Renal pelvis (tissue), 4 donors: ENCODE results near the gene TRPM3. TPM values are rescaled to one million over a fixed set of nuclear protein-coding genes. Genes with fewer than 3 reads are reported as not detected.

Experiments used
- DNase-seq: peaks from one replicate; pipeline ENCODE4 v3.0.0-alpha.2; 2013
- polyA plus RNA-seq, 3 donors: library from polyadenylated mRNA; unstranded; fragments of 120-200 nt; gene quantifications; one replicate each; pipeline ENCODE4 v1.2.1, GENCODE V29; 2013; ENCODE audit not compliant: insufficient read length in 3 of 3

The TRPM3 gene
- polyA plus RNA-seq, 3 donors, result 11.2 to 17.9 (median 16.3) TPM

DNA sequence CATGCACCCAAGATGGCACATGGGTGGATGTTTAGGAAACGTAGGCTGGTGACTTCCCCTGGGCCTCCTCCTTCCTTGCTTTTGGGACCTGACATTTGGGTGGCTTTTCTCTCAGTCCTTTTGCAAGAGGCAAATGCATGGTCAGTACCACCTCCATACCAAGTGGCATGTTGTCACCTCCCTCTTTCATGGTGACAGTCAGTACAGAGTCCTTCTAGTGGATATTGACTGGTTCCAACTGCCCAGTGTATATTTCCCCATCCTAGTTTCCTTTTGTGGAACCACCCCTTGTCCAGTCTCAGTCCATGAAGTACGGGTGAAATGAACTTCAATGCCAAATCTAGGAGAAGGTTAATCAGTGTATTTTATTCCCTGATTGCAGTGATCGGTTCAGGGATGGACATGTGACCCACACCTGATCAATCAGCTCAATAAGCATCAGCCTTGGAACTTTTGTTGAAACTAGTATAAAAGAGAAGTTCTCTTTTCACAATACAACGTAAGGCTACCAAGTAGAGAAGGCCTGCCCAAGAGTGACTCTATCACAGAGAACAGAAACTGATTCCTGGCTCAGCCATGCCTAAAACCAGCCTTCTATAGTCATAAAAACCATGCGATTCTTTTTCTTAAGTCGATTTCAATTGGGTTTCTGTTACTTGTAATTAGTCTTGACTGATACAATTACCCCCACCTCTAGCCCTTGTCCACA lies 563.6 kb downstream of the TRPM3 start:
- no peak for DNase-seq

DNA sequence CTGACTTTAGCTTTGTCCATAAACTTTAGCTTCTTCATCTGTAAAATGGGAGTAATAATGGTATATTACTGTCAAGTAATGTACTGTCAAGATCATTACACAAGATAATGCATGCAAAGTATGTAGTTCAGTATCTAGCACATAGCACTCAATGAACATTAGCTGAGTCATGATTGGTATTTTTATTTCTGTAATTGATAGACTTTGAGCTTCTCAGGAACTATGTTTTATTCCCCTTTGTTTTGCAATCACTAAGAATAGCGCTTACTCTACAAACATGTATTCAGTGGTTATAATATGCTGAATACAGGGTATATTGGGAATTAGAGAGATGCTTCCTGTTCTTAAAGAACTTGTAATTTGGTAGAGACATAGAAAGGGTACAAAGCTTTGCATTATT lies 564.6 kb downstream of the TRPM3 start:
- no peak for DNase-seq

DNA sequence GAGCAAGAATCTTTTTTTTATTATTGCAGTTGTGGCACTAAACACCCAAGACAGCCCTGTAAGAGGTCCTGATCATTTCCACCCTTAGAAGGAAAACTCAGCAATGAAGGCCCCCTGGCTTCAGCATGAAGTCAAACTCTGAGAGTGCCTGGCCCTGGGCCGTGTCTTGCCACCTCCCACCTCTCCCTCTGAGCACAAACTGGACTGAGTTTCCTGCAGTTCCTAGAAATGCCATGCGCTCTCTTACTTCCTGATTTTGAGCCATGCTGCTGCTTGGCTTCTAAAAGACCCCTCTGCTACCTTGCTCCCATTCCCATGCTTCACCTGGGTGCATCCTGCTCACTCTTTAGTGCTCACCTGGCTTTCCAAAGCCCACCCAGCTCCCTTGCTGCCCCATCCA lies 566.5 kb downstream of the TRPM3 start:
- no peak for DNase-seq

DNA sequence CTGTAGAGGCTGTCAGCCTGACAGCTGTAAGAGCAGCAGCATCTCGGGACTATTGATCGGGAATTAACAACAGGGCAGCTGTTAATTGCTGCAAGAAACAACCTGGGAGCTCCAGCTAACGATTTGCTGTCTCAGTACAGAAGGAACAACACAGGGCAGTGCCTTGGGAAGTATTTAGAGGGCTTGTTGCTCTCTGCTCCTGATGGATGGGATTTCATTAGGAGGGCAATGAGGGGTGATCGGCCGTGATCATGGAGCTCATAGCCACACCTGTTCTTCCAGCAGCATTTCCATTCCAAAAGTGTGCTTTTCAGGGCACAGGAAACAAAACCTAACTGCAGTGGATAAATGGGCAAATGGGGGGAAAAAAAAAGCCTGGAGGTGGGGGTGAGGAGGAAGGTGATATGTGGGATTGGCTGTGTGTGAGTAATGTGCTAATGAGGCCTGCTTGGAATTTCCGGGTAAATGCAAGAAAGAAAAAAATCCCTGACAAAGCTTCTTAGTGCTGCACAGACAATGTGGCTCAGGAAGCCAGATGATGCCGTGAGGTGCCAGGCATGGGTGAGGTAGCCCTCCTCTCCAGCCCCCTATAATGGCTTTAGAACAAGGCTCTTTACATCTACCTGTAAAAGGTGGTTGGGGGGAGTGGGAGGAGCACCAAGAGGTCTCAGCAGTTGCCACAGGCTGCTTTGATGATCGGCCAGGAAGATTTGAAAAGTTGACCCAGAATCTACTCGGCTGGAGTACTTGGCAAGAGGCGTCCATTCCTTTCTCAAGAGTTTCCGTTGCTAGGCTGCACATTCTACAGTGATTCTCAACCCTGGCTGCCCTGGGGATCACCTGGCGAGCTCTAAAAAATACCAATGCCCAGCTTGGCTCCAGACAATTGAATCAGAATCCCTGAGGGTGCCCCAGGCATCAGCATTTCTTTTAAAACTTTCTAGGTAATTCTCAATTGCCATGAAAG lies 567.4 kb downstream of the TRPM3 start:
- no peak for DNase-seq

DNA sequence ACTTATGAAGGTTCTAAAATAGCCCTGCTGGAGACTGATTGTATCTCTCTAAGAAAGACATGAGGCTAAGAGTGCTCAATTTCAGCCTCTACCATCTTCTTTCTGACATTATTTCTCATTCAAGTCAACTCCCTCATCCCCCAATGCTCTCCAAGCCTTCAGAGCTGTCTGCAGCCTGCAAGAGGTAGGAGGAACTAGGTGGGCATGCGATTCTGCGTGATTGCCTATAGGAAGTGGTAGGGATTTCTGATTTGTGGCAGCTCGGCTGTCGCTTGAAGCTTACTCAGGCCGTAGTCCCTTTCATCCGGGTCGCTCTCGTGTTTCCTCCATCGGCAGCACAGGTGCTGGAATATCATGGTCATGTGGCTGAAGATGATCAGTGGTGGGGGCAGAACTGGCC lies 568.9 kb downstream of the TRPM3 start:
- DNase-seq, result no peak

DNA sequence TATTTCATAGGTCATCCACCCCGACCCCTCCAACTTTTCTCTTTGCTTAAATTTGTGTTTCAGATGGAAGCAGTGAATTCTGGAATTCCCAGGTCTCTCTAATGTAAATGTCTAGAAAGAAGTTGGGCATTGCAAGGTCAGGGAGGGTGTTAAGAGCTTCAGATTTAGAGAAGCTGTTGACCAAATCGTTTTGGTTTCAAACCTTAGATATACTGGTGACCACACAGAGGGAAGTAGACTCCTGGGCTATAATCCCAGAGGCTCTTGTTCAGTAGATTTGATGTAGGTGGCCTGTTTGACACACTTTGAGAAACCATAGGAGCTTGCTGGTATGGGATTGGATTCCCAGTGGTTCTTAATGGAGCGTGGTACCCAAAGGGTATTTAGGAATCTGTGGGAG lies 569.6 kb downstream of the TRPM3 start:
- no peak for DNase-seq

DNA sequence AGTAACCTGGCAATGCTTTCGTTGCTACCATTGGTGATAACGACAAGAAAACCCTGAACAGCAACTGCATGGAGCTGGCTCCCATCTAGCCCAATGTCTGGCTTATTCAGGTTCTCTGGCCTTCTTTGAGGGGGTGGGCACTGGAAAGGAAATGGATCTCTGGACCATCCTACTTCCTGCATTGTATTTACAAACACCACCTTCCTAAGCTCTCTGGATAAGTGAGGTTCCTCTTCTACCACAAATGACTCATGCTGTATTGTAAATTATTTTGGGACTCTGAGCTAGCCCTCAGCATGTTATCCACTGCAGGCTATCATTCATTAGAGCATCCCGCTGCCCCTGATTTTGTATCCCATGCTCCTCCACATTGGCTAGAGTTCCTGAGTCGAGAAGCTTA lies 570.0 kb downstream of the TRPM3 start:
- DNase-seq, result no peak

DNA sequence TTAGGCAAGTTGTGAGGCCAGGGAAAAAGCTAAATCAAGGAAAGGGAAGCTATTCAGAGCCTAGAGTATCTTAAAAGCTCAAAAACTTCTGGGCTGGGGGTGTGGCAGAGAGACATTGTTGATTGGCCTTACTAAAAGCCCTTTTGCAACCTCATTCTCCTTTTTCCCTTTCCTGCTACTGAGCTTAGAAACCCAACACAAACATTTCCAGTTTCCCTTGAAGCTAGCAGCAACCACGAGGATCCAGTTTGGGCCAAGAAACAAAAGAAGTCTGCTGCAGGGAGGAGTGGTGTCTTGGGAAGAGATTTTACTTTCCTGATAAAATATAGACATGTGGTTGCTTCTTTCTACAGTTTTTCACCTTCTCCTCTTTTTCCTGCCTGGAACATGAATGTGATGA lies 571.5 kb downstream of the TRPM3 start:
- DNase-seq, result no peak

DNA sequence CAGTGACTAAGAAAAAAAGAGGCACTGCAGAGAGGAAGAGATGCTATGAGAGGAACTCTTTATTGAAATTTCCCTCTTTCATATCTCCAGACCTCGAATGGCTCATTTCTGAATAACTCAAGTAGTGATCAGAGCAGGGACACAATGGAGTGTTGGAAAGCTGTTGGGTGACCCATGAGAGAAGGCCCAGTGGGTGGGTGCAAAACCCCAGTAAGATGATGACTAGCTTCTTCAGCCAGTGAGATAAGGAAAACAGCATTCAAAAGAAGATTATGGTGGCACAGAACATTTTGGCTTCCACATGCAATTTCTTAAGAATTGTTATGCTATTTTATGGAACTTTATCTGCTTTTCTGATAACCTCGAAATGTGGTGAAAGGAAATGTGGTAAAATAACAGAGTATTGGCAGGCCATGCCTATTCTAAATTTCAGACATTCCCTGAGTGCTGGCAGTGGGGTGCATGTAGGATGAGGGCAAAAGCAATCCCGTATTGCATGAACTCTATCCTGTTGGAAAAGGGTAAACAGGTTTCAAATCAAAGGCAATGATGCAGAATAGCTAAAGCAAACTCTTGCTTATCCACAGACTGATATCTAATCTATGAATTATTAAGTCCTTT lies 579.0 kb downstream of the TRPM3 start:
- DNase-seq, result no peak

DNA sequence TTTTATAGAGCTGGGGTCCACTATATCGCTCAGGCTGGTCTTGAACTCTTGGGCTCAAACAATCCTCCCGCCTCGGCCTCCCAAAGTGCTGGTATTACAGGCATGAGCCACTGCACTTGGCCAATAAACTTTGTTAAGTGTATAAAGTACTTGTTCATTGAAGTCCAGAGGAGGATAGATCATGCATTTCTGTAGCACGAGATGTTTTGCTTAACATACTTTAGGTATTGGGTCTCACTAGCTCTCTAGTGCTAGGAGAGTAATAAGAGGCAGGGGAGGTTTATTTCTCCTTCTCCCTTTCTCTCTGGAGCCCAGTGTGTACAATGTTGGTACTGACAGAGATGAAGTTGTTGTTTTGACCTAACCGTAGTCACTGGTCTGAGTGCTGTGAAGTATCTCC lies 581.4 kb downstream of the TRPM3 start:
- DNase-seq, result no peak

DNA sequence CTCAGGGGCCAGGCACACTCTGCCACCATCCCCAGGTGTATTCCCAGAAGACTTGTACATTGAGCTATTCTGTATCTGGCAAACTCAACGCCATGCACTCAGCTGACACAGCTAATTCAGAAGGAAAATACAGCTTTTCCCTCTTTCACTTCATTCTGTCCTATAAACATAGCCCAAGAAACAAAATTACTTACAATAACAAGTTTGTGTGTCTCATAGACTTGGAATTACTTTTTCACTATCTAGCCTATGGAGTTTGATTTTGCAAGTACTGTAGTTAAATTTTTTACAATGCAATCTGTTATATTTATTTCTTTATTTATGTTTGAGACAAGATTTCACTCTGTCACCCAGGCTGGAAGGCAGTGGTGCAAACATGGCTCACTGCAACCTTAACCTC lies 581.9 kb downstream of the TRPM3 start:
- DNase-seq, result no peak

DNA sequence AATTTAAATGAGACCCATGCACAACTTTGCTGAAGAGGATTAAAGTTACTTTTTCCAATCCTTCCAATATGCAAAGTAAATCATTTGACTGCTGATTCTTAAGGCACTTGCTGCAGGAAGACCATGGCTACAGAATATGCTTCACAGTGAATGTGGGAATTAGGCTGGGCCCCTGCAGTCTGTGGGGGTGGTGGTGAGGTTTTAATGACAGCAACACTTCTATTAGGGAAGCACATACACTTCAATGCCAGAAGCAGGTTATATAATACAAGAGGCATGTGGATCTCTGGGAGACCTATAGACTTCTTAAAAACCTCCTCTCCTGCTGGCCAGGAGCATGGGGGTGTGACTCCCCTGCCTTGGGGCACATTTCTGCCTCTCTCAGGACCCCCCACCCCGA lies 582.4 kb downstream of the TRPM3 start:
- no peak for DNase-seq

DNA sequence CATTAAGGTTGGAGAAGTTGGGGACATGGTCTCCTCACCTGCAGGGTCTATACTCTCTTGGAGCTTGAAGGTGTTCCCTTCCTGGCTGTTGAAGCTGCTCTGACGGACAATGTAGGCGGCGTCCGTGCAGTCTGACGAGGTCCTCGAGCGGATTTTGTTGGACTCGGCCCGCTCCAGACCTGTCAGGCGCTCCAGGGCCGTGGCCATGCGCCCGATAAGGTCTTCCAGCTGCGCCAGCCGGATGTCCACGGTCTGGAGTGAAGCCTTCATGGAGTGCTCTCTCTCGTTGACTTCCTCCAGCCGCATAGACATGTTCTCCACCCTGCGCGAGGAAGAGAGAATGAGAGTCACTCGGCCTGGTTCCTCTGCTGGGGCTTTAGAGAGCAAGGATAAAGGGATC lies 584.3 kb downstream of the TRPM3 start:
- DNase-seq, result no peak

DNA sequence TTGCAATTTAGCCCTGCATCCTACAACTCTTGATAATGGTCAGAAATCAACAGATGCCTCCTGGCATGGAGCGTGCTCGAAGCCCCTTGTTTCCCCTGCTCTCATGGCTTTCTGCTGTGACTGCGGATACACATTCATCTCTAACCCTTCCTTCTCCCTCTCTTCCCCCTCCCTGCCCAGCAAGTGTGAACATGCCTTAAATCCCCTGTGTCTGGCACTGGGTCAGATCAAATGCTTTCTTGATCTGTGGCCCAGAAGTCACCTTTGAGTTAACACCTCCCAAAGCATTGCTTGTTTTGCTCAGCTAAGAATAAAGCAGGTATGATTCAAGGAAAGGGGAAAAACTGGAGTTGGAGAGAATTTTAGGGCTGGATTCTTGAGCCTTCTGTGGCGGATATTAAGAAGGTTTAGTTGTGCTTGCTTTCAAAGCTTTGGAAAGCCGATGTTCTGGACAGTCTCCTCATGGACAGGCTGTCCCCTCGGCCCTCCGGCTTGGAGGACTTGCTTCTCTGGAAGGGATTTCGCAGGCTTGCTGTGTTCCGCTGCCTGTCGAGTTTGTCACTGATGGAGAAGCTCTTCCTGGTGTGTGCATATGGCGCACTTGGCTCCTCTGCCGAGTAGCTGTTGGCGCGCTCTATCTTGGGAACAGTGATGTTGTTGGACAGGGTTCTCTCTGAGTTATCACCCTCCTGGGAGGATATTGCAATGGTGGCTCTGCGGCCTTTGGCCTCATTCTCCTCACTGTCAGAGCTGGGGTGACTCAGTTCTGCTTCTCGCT lies 585.7 kb downstream of the TRPM3 start:
- DNase-seq, result no peak

DNA sequence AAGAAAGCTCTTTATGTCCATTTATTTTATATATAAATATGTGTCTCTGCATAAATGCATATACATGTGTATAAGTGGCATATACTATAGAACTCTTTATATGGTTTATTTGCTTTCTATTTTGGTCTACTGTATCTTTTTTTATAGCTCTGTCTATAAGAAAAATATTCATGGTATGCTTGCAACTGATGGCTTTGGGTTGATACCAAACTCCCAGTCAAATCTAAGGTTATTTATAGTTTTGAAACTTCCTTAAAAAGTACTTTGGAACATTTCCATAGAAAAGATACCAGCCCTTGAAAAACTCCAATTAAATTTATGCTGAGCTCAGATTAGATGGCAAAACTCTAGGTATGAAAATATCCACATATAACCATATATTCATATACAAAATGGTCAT lies 587.0 kb downstream of the TRPM3 start:
- no peak for DNase-seq

DNA sequence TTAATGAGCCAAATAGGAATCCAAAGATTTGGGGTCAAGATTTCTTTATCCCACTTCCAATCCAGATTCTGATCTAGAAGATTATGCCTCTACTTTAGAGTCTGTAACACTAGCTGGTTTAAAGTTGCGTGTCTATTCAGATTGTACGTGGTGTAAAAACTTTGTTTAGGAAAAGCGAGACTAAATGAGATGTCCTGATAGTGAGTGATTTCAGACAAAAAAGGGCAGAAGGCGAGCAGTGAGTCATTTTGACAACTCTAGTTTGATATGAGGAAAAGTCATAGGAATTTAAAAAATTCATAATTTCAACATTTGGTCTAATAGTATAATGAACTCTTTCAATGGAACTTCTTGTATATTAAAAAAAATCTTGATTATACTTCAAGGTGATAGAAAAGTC lies 587.4 kb downstream of the TRPM3 start:
- DNase-seq, result no peak

DNA sequence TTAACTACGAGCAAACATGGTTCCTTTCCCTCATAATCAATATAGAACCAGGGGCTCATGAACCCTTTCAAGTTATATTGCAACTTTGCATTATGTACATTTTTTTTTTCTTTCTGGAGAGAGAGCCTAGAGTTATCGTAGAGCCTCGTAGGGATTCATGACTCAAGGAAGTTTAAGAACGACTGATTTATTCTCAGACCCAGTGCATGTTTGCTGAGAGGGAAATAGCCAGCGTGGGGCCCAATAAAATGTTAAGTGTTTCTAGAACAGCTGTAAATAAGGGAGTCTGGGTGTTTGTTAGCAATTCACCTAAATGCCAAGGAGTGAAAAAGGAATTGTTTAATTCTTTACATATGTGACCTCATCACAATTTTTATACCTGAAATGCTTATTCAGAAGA lies 587.9 kb downstream of the TRPM3 start:
- no peak for DNase-seq

DNA sequence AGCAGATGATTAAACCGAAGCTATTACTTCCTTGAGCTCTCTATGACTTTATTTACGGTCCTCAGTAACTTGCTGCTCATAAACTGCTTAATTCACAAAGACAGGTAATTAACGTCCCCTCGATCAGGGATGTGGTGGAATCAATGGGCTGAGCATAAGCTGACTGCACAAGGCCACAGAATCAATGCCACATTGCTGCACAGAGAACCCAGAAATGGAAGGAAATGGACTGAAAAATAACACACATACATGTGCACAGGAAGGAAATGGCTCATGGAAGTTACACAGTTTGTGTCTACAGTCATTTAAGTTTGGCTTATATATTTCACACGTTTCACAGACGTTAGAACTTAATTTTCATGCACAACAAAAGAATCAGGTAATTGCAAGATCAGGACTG lies 588.7 kb downstream of the TRPM3 start:
- DNase-seq, result no peak

DNA sequence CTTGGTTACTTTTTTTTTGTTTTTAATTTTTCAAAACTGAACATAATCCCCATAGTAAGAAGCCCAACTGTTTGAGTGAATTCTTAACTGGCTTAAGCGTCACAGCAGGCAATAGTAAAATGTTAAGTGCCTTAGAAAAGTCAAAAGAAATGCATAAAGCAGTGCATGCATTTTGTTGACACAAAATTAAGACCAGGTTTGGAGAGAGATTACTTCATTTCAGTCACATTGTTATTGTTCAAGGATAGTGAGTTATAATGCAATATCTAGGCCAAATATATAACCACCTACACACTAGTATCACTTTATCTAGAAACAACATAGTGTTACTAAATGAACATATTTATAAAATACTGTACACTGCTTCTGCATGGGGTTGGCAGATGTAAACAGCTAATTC lies 590.1 kb downstream of the TRPM3 start:
- no peak for DNase-seq

DNA sequence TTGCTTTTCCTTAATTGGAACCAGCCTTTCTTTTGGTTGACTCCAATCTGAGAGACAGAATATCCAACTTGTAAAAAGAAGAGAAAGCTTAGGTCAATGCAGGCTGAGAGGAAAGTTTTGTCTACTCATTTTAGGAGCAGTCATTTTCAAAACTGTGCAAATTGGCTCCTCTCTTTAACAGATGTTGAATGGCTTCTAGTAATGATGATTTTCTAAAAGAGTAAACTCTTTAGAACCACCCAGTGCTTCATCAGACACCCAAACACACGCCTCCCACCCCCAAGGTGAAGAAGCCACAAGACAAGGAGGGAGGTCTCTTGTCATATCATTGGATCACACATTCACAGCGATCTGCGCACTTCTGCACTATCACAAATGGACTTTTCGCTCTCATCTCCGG lies 590.7 kb downstream of the TRPM3 start:
- no peak for DNase-seq

DNA sequence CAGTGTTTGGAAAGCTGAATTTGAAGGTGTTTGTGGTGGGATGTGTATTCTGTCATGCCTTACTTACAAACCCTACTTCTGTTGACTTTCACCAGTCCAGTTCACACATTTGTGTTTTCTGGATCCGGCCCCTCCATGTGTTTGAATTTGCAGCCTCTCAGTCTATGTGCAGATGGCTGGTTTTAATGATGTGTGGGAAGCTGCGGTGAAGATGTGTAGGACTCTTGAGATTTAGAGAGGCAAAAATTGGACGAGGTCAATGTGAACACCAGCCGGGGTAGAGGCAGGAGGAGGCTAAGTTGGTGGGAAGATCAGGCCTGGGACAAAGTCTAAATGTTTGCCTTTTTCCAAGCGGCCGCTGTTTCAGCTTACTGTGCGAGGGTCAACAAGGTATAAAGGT lies 591.6 kb downstream of the TRPM3 start:
- no peak for DNase-seq

DNA sequence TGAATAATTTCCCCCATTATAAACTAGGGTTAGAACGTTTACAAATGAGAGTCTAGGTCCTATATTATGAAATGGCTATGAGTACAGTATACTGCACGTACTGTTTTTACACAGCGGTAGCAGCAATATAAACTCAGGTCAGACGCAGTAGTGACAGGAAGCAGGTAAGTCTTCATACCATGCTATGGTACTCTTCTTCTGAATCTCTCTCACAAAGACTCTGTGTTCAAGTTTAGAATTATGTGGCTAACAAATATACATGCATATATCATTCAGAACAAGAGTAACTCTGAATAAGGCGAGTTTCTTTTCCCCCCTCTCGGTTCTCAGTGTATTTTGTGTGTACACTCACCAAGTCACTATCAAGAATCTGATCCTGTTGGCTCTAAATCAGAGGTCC lies 592.0 kb downstream of the TRPM3 start:
- no peak for DNase-seq
